Sigmoid colon (tissue), 7 donors: ENCODE results near the gene PHLPP1. TPM values are rescaled to one million over a fixed set of nuclear protein-coding genes. Genes with fewer than 3 reads are reported as not detected.

ENCODE experiments used
- DNase-seq: peaks from one replicate; pipeline ENCODE4 v3.0.0-alpha.2; 2019
- H3K27ac ChIP-seq, 4 donors: fragments of 200-600 bp; sonication (generic); one replicate each; pipeline ENCODE4 v1.5.1; 2016 to 2019; ENCODE audit warnings: mild to moderate bottlenecking in 1 of 4
- H3K27me3 ChIP-seq, 3 donors: fragments of 200-600 bp; sonication (generic); one replicate each; pipeline ENCODE4 v1.5.1; 2019; ENCODE audit warnings: mild to moderate bottlenecking in 1 of 3
- H3K36me3 ChIP-seq, 4 donors: fragments of 200-600 bp; sonication (generic); one replicate each; pipeline ENCODE4 v1.5.1; 2016 to 2019
- H3K4me1 ChIP-seq, 4 donors: fragments of 200-600 bp; sonication (generic); one replicate each; pipeline ENCODE4 v1.5.1; 2017 to 2019
- H3K4me3 ChIP-seq, 4 donors: fragments of 200-600 bp; sonication (generic); one replicate each; pipeline ENCODE4 v1.5.1; 2017 to 2019; ENCODE audit warnings: mild to moderate bottlenecking in 2 of 4, moderate library complexity in 1 of 4
- H3K9me3 ChIP-seq, 4 donors: fragments of 200-600 bp in 3 of 4; sonication (generic) in 3 of 4; one replicate each; pipeline versions ENCODE4 v1.5.1 to v1.6.1; 2013 to 2019
- EP300 ChIP-seq, 4 donors: sonication (generic); formaldehyde crosslinking; IDR thresholded peaks; one replicate each; pipeline ENCODE4 v1.6.1; 2017; ENCODE audit warnings: antibody characterized with exemption in 4 of 4
- POLR2A ChIP-seq, 2 donors: fragments of 450-650 bp; IDR thresholded peaks; one replicate each; pipeline ENCODE4 v1.6.1; 2016; ENCODE audit warnings: antibody characterized with exemption in 2 of 2, mild to moderate bottlenecking in 2 of 2, moderate library complexity in 2 of 2
- POLR2AphosphoS5 ChIP-seq, 4 donors: sonication (generic); formaldehyde crosslinking; IDR thresholded peaks; one replicate each; pipeline ENCODE4 v1.6.1; 2017; ENCODE audit warnings: antibody characterized with exemption in 4 of 4
- WGBS, 2 donors: extraction: QIAGEN DNeasy Blood & Tissue Kit; methylation state at CpG; one replicate each; pipeline ENCODE4 v1.1.7; 2013; 5-methylcytosine and 5-hydroxymethylcytosine counted together
- intact Hi-C: fragments of 100-400 bp; cut with DNase I; formaldehyde crosslinking; loops from one replicate; pipeline ENCODE4 v1.15.1; 2023
- polyA plus RNA-seq, 3 donors: library from polyadenylated mRNA; stranded (reverse); fragments of 200-250 nt; gene quantifications; one replicate each; pipeline ENCODE4 v1.2.3, GENCODE V29; 2013
- total RNA-seq, 4 donors: library from RNA; depleted of rRNA; stranded (reverse); fragments of >200 nt; gene quantifications; one replicate each; pipeline ENCODE4 v1.1.0, GENCODE V29; 2016
- TF ChIP-seq, protein P1 (sequence below), 4 experiments: fragments of 450-650 bp in 3 of 4; fragments of 200-600 bp in 1 of 4; IDR thresholded peaks; one replicate each; pipeline ENCODE4 v1.5.1; 2016 to 2019; ENCODE audit warnings: antibody characterized with exemption in 4 of 4, mild to moderate bottlenecking in 3 of 4, moderate library complexity in 2 of 4
- donor health status: healthy with polysubstance abuse.
- donor health status: Bipolar disorder and iron deficiency.
- donor health status: healthy.

The PHLPP1 gene
- total and polyA plus RNA-seq, 7 donors = 4.2 to 18.6 (median 7.1) TPM

DNA sequence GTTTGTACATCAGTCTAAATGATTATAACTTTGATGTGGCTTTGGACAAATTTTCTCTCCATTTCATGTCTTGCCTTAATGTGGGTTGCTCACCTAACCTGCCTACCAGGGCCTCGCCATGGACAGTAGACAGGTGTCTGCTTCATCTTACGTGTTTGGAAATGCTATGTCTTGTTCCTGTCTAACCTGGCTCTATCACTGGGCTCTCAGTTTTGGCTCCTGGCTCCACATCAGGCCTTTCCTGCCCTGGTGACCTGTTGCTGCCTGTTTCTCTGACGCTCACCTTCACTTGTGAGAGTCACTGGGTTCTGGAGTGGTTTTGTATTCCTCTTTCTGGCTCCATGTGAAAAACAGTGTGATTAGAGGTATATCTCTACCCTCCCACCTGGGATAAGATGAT is 65.9 kb downstream of the PHLPP1 start:
- Histone ChIP-seq H3K4me1 (peaks cover 0 to 45% (median 31%) of the 10 kb centered on the region in 4 donors), H3K9me3 (no peaks in the 10 kb centered on the region), H3K27me3 (no peaks in the 10 kb centered on the region), H3K36me3 (no peaks in the 10 kb centered on the region), H3K27ac (peak overlapping the region in 3 of 4 donors; percentile 14 to 53 (median 50)), H3K4me3 (no peak overlapping the region)
- WGBS, 2 donors = 95 to 97% methylated on average over 3 of the region's 3 CpGs
- DNase-seq = no peak
- intact Hi-C loops = no loop called here
- no peak for TF ChIP-seq POLR2A (IDR thresholded peaks at IDR 0.05)
- TF ChIP-seq, protein P1, sequence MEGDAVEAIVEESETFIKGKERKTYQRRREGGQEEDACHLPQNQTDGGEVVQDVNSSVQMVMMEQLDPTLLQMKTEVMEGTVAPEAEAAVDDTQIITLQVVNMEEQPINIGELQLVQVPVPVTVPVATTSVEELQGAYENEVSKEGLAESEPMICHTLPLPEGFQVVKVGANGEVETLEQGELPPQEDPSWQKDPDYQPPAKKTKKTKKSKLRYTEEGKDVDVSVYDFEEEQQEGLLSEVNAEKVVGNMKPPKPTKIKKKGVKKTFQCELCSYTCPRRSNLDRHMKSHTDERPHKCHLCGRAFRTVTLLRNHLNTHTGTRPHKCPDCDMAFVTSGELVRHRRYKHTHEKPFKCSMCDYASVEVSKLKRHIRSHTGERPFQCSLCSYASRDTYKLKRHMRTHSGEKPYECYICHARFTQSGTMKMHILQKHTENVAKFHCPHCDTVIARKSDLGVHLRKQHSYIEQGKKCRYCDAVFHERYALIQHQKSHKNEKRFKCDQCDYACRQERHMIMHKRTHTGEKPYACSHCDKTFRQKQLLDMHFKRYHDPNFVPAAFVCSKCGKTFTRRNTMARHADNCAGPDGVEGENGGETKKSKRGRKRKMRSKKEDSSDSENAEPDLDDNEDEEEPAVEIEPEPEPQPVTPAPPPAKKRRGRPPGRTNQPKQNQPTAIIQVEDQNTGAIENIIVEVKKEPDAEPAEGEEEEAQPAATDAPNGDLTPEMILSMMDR (IDR thresholded peaks at IDR 0.05) = no peak
- no peak for TF ChIP-seq POLR2AphosphoS5 (IDR thresholded peaks at IDR 0.05)
- no peak for TF ChIP-seq EP300 (IDR thresholded peaks at IDR 0.05)

DNA sequence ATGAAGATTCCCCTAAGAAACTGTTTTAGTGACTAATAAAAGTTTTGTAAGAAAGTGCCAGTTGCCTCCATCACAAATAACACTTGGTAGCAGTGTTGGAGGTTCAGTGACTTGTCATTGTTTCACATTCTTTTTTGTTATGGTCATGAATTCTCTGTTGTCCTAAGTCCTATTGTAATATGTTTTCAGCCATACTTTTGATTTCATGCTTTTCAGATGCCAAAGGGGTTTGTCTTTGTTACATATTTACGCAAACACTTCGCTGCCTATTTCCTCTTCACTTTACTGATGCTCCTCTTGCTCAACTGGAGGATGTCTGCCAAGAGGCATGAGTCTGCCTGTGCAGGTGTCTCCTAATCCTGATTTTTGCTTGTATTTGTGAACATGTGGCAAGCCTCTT is 66.6 kb downstream of the PHLPP1 start:
- intact Hi-C loops = no loop called here
- 58 to 63% methylated on average over 2 of the region's 2 CpGs for WGBS, 2 donors
- TF ChIP-seq EP300 (IDR thresholded peaks at IDR 0.05) = no peak
- peak in 3 of 4 donors; percentile 6 to 33 (median 14) for TF ChIP-seq POLR2AphosphoS5 (IDR thresholded peaks at IDR 0.05)
- no peak for TF ChIP-seq POLR2A (IDR thresholded peaks at IDR 0.05)
- TF ChIP-seq, protein P1 (IDR thresholded peaks at IDR 0.05) = no peak
- H3K4me1 ChIP-seq = peaks cover 0 to 51% (median 34%) of the 10 kb centered on the region in 4 donors
- H3K4me3 ChIP-seq = no peak overlapping the region
- H3K36me3 ChIP-seq = no peaks in the 10 kb centered on the region
- no peaks in the 10 kb centered on the region for H3K27me3 ChIP-seq
- peak; percentile 69 for DNase-seq
- peak overlapping the region; percentile 14 to 53 (median 49) for H3K27ac ChIP-seq
- no peaks in the 10 kb centered on the region for H3K9me3 ChIP-seq

DNA sequence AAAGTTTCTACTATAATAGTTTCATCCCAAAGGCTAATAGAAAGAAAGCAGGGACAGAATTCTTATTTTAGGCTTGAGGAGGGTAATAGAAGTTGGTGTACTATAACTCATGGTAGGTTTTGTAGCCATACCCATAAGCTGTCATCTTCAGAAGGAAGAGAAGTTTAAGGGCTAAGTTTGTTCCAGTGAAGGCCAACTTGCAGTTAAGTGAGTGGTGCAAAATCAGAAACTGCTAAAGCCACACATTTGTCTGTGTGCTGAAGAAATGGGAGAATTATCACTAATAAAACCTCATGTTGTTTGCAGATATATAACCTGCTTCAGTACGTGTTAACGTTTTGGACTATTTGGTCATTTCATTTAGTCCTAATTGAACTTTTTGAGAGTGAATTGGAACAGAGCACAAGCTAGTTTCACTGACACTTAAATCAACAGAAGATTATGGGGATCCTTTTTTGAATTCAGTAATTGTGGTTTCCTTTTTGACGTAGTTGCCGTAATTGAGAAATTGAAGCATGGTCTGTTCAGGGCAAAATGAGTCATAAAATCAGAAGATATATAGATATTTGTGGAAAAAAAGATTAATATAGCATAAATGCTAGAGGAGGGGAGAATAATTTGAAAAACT is 69.1 kb downstream of the PHLPP1 start:
- no peak for TF ChIP-seq POLR2AphosphoS5 (IDR thresholded peaks at IDR 0.05)
- no peak for TF ChIP-seq POLR2A (IDR thresholded peaks at IDR 0.05)
- no peak for TF ChIP-seq EP300 (IDR thresholded peaks at IDR 0.05)
- TF ChIP-seq, protein P1 (IDR thresholded peaks at IDR 0.05) = no peak
- DNase-seq = no peak
- Histone ChIP-seq H3K27ac (peak overlapping the region; percentile 49 to 63 (median 58)), H3K27me3 (no peaks in the 10 kb centered on the region), H3K36me3 (no peaks in the 10 kb centered on the region), H3K4me1 (peaks cover 0 to 72% (median 56%) of the 10 kb centered on the region in 4 donors), H3K9me3 (no peaks in the 10 kb centered on the region), H3K4me3 (no peak overlapping the region)
- intact Hi-C loops = no loop called here
- 49 to 76% methylated on average over 4 of the region's 4 CpGs for WGBS, 2 donors

DNA sequence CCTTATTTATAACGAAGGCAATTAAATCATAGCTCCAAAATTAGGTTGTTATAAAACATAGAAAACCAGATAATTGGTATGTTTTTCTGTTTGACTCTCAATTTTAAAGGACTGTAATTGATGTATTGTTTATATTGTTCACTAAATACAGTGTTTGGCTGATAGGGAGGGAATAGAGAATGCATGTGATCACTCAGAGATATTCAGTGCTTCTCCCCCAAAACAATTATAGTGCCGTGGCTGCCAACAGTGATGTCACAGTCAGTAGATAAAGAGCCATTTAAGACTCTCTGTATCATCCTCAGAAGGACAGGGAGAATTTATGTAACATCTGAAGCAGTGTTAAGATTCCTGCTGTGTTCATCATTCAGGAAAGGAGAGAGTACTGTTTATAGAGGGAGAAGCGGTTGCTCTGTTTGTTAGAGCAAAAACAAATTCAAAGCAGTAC is 69.6 kb downstream of the PHLPP1 start:
- TF ChIP-seq POLR2AphosphoS5 (IDR thresholded peaks at IDR 0.05) (peak in 3 of 4 donors; percentile 6 to 40 (median 22)), EP300 (IDR thresholded peaks at IDR 0.05) (no peak)
- peak overlapping the region; percentile 49 to 63 (median 58) for H3K27ac ChIP-seq
- WGBS, 2 donors = 58 to 67% methylated on average over 3 of the region's 3 CpGs
- DNase-seq = peak; percentile 72
- no peak overlapping the region for H3K4me3 ChIP-seq
- H3K36me3 ChIP-seq = no peaks in the 10 kb centered on the region
- intact Hi-C loops = no loop called here
- H3K27me3 ChIP-seq = no peaks in the 10 kb centered on the region
- no peaks in the 10 kb centered on the region for H3K9me3 ChIP-seq
- H3K4me1 ChIP-seq = peaks cover 0 to 76% (median 60%) of the 10 kb centered on the region in 4 donors

DNA sequence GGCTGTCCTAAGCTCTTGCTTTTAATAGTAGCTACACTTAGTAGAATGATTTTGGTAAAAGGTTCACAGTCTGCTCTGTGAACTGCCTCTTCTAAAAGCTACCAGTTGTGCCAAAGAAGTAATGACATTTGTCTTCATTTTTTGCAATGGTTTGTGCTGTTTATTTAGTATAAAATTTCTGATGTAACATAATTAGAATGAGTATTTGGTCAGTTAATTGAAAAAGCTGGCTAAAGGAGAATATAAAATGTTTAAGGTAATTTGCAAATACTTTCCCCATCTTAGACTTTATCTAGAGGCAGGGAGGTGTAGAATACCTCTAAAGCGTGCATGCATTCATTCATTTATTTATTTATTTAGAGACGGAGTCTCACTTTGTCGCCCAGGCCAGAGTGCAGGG is 71.3 kb downstream of the PHLPP1 start:
- TF ChIP-seq POLR2AphosphoS5 (IDR thresholded peaks at IDR 0.05) = no peak
- TF ChIP-seq EP300 (IDR thresholded peaks at IDR 0.05) = no peak
- no peak for TF ChIP-seq POLR2A (IDR thresholded peaks at IDR 0.05)
- TF ChIP-seq, protein P1 (IDR thresholded peaks at IDR 0.05) = no peak
- DNase-seq = no peak
- Histone ChIP-seq H3K4me3 (no peak overlapping the region), H3K36me3 (no peaks in the 10 kb centered on the region), H3K4me1 (peaks cover 0 to 90% (median 73%) of the 10 kb centered on the region in 4 donors), H3K27me3 (no peaks in the 10 kb centered on the region), H3K9me3 (no peaks in the 10 kb centered on the region), H3K27ac (no peak overlapping the region)
- intact Hi-C loops = no loop called here
- WGBS, 2 donors = 95 to 98% methylated on average over 3 of the region's 3 CpGs
